NCI-H2227 (cell line): Measurements from ENCODE around the gene PALLD.

ENCODE experiments used
- DNase-seq: peaks from one replicate; lab custom pipeline; 2025; ENCODE audit not compliant: unreplicated experiment; lab: John Stamatoyannopoulos, UW

The PALLD gene

GRCh38 chr4:168865854-168866253, 369.0 kb downstream of the PALLD start:
- DNase-seq: no peak

DNA sequence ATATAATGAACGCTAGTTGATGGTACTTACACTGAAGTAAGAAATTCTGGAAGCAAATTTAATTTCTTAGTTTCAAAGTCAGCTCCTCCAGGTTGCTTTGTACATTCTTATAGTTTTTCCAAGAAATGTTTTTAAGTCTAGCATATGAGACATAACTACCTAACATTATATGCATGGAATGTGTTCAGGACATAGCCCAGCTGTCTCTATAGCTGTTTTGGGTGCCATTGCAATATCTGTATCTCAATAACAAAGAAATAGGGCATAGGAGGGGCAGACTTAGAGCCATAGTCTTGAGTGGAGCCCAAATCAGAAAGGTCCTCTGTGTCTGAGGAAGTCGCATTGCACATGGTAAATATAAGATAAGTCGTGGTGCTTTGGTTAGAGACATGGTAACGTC, 369.8 kb downstream of the PALLD start:
- DNase-seq: no peak

DNA sequence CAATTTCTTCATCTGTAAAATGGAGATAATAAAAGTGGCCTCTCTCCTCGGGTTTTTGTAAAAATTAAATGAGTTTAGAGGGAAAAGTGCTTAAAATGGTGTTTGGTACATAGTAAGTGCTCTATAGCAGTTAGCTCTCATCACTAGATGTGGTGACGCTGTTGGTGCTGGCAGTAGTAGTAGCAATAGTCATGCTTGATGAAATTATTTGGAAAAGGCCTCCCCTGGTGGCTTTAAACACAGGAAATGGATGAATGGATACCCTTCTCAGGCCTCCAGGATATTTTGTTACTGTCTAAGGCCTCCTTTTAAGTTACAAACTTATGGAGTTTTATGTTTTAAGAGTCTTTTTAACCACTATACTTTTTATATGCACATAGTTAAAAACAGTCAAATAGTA, 370.3 kb downstream of the PALLD start:
- no peak for DNase-seq

- DNase-seq: no peak
Observed at GRCh38 chr4:168868044-168868781, 371.4 kb downstream of the PALLD start.

DNA sequence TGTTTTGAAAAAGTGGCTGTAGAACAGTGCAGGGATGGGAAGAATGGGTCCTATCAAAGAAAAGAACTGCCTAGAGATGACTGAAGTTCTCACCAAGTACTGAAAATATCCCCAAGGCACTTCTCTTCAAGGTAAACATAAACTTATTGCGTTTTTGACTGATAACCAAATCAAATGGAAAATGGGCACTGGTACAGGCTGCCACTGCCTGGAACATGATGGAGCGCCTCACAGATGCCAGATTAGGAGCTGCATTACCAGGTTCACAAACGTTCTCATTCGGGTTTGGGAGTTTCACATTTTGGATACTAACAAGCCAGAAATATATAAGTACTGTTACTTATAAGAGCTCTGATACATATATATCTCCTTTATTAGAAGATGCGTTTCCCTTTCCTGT, 371.9 kb downstream of the PALLD start:
- DNase-seq: no peak

DNA sequence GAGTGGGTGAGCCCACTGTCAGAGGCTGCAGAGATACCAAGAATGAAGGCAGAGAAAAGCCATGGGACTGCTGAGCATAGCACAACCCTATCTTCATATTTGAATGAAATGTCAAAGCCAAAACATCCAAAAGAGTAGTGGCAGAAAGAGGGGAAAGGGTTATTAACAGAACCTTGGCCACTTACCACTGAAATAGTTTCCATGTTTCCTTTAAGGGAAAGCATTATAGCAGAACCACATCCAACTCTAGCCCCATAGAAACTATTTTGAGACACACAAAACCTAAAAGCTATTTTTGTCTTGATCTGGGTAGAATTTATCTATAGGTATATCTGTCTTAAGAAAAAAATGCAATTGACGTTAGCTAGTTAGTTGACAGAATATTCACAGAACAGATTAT, 373.2 kb downstream of the PALLD start:
- DNase-seq: no peak

- no peak for DNase-seq
Observed at GRCh38 chr4:168871632-168872031, 374.8 kb downstream of the PALLD start.

GRCh38 chr4:168874083-168874482, 377.2 kb downstream of the PALLD start:
- no peak for DNase-seq

DNA sequence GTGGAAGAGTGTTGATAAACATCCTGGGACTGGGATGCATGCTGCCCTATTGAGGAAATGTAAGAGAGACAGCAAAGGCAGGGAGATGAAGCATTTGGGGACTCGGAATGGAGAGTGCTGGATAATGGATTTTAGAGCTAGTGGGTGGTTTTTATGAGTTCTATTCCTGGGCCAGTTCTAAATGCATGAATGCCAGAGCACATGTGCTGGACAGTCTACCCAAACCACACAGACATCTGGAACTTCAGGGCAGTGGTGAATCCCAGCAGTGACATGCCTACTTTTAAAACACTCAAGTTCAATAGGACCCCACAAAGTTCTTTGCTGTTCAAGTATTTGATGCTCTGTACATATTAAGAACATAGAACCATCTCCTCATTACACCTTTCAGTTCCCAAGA, 379.3 kb downstream of the PALLD start:
- no peak for DNase-seq

DNA sequence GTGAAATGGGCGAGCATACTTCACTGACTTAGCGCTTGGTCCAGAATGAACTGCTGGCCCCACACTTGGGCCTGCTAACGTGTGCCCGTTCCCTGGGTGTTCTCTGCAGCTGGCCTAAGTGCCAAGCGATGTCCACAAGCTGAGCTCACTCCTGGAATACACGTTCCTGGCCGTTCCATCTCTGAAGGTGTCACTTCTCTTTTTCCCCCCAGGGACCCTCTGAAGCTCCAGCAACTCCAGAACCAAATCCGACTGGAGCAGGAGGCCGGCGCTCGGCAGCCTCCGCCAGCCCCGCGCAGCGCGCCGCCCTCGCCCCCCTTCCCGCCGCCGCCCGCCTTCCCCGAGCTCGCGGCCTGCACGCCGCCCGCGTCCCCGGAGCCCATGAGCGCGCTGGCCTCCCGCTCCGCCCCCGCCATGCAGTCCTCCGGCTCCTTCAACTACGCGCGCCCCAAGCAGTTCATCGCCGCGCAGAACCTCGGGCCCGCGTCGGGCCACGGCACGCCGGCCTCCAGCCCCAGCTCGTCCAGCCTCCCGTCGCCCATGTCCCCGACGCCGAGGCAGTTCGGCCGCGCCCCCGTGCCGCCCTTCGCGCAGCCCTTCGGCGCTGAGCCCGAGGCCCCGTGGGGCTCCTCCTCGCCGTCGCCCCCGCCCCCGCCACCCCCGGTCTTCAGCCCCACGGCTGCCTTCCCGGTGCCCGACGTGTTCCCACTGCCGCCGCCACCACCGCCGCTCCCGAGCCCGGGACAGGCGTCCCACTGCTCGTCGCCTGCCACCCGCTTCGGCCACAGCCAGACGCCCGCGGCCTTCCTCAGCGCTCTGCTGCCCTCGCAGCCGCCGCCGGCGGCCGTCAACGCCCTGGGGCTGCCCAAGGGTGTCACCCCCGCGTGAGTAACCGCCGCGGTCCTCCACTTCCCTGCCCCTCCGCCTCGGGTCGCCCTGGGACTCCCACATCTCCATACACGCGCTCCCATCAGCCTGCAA, 380.9 kb downstream of the PALLD start:
- DNase-seq: no peak

GRCh38 chr4:168878623-168879022, 381.8 kb downstream of the PALLD start:
- DNase-seq: no peak

- DNase-seq: no peak
Observed at GRCh38 chr4:168879188-168879587, 382.3 kb downstream of the PALLD start.

GRCh38 chr4:168880072-168880675, 383.3 kb downstream of the PALLD start:
- no peak for DNase-seq

GRCh38 chr4:168880811-168881595, 384.2 kb downstream of the PALLD start:
- DNase-seq: no peak

GRCh38 chr4:168881781-168882420, 385.0 kb downstream of the PALLD start:
- DNase-seq: no peak

- DNase-seq: no peak
Observed at GRCh38 chr4:168882650-168883233, 385.9 kb downstream of the PALLD start.

GRCh38 chr4:168883513-168883912, 386.7 kb downstream of the PALLD start:
- no peak for DNase-seq

- no peak for DNase-seq
Observed at GRCh38 chr4:168884251-168885124, 387.6 kb downstream of the PALLD start.

- no peak for DNase-seq
Observed at GRCh38 chr4:168885400-168885799, 388.5 kb downstream of the PALLD start.
